Liver (tissue), 9 donors: Measurements from ENCODE around the gene NLGN4X. TPM values are rescaled to one million over a fixed set of nuclear protein-coding genes. Genes with fewer than 3 reads are reported as not detected.

Source experiments
- DNase-seq: peaks from one replicate; pipeline ENCODE4 v3.0.0-alpha.2; 2017; ENCODE audit warnings: low spot score
- H3K27ac ChIP-seq, 2 donors: one replicate each; pipeline ENCODE4 v1.7.0; 2013; ENCODE audit warnings: inconsistent platforms in 2 of 2, low read length in 2 of 2, control low read depth in 1 of 2, low read depth in 1 of 2, mild to moderate bottlenecking in 1 of 2
- H3K27me3 ChIP-seq, 4 donors: one replicate each; pipeline versions ENCODE4 v1.6.1 to v1.7.0; 2013; ENCODE audit warnings: low read length in 3 of 4, inconsistent platforms in 1 of 4, mild to moderate bottlenecking in 1 of 4, moderate library complexity in 1 of 4; ENCODE audit not compliant: control insufficient read depth in 4 of 4, insufficient read depth in 4 of 4
- H3K36me3 ChIP-seq, 4 donors: one replicate each; pipeline versions ENCODE4 v1.6.1 to v1.7.0; 2013; ENCODE audit warnings: low read length in 3 of 4, mild to moderate bottlenecking in 3 of 4, low read depth in 1 of 4, moderate library complexity in 1 of 4; ENCODE audit not compliant: control insufficient read depth in 4 of 4, insufficient read depth in 3 of 4
- H3K4me1 ChIP-seq, 4 donors: one replicate each; pipeline versions ENCODE4 v1.6.1 to v1.7.0; 2013; ENCODE audit warnings: low read length in 3 of 4, mild to moderate bottlenecking in 3 of 4, moderate library complexity in 1 of 4; ENCODE audit not compliant: control insufficient read depth in 4 of 4, insufficient read depth in 4 of 4
- H3K4me3 ChIP-seq, 3 donors: one replicate each; pipeline versions ENCODE4 v1.6.1 to v1.7.0; 2013; ENCODE audit warnings: low read length in 3 of 3, control low read depth in 1 of 3, low read depth in 1 of 3, mild to moderate bottlenecking in 1 of 3
- H3K9ac ChIP-seq, 2 donors: one replicate each; pipeline ENCODE4 v1.7.0; 2013; ENCODE audit warnings: low read length in 2 of 2, mild to moderate bottlenecking in 2 of 2, moderate library complexity in 2 of 2, control low read depth in 1 of 2, low read depth in 1 of 2
- H3K9me3 ChIP-seq, 4 donors: one replicate each; pipeline versions ENCODE4 v1.6.1 to v1.7.0; 2013; ENCODE audit warnings: low read length in 3 of 4; ENCODE audit not compliant: control insufficient read depth in 4 of 4
- ATF3 ChIP-seq: IDR thresholded peaks from 2 replicates; pipeline ENCODE4 v1.6.1; 2016; ENCODE audit warnings: antibody characterized with exemption
- FOXA1 ChIP-seq: IDR thresholded peaks from 2 replicates; pipeline ENCODE4 v1.6.1; 2016; ENCODE audit warnings: antibody characterized with exemption
- GABPA ChIP-seq, 2 donors: IDR thresholded peaks in 1 of 2; conservative IDR thresholded peaks in 1 of 2; 2 replicates each; pipeline ENCODE4 v1.6.1; 2016; ENCODE audit warnings: antibody characterized with exemption in 2 of 2, mild to moderate bottlenecking in 1 of 2, moderate library complexity in 1 of 2
- HNF4A ChIP-seq, 2 donors: conservative IDR thresholded peaks; 2 replicates each; pipeline ENCODE4 v1.6.1; 2016; ENCODE audit warnings: antibody characterized with exemption in 2 of 2, mild to moderate bottlenecking in 2 of 2
- JUND ChIP-seq, 2 donors: IDR thresholded peaks; 2 replicates each; pipeline ENCODE4 v1.6.1; 2016; ENCODE audit warnings: antibody characterized with exemption in 2 of 2
- MAX ChIP-seq: IDR thresholded peaks from 2 replicates; pipeline ENCODE4 v1.6.1; 2016; ENCODE audit warnings: antibody characterized with exemption
- NR2F2 ChIP-seq: IDR thresholded peaks from 2 replicates; pipeline ENCODE4 v1.6.1; 2016; ENCODE audit warnings: antibody characterized with exemption
- RAD21 ChIP-seq, 2 donors: IDR thresholded peaks; 2 replicates each; pipeline ENCODE4 v1.6.1; 2016; ENCODE audit warnings: antibody characterized with exemption in 2 of 2, mild to moderate bottlenecking in 2 of 2
- REST ChIP-seq: IDR thresholded peaks from 2 replicates; pipeline ENCODE4 v1.6.1; 2016; ENCODE audit warnings: antibody characterized with exemption, mild to moderate bottlenecking
- RXRA ChIP-seq, 2 donors: IDR thresholded peaks; 2 replicates each; pipeline ENCODE4 v1.6.1; 2017 to 2018; ENCODE audit warnings: antibody characterized with exemption in 2 of 2, mild to moderate bottlenecking in 1 of 2
- SP1 ChIP-seq: IDR thresholded peaks from 2 replicates; pipeline ENCODE4 v1.6.1; 2018; ENCODE audit warnings: antibody characterized with exemption, mild to moderate bottlenecking
- TAF1 ChIP-seq: conservative IDR thresholded peaks from 2 replicates; pipeline ENCODE4 v1.6.1; 2016; ENCODE audit warnings: antibody characterized with exemption, mild to moderate bottlenecking
- ZBTB33 ChIP-seq: IDR thresholded peaks from 2 replicates; pipeline ENCODE4 v1.6.1; 2016; ENCODE audit warnings: antibody characterized with exemption
- WGBS: extraction: QIAGEN DNeasy Blood & Tissue Kit; methylation state at CpG from one replicate; pipeline ENCODE4 v1.1.7; 2013; 5-methylcytosine and 5-hydroxymethylcytosine counted together
- polyA plus RNA-seq, 2 donors: library from polyadenylated mRNA; stranded (reverse) in 1 of 2; unstranded in 1 of 2; fragments of 200-250 nt in 1 of 2; fragments of >200 nt in 1 of 2; fragmentation: Nextera tagmentation in 1 of 2; extraction: Ambion mirVana in 1 of 2; gene quantifications; one replicate each; pipeline versions ENCODE4 v1.2.1 to v1.2.3, GENCODE V29; 2013 to 2015
- total RNA-seq, 2 donors: library from RNA; depleted of rRNA; stranded (reverse); fragments of >200 nt; gene quantifications; one replicate each; pipeline ENCODE4 v1.2.3, GENCODE V29; 2014
- donor health status: healthy.
- donor health status: healthy.
- donor health status: healthy.
- donor health status: healthy.
- donor health status: healthy.

NLGN4X gene
- total and polyA plus RNA-seq, 4 donors = 0.33 to 2.8 (median 0.93) TPM

GRCh38 chrX:6227453-6227835 lies 1.2 kb downstream of the NLGN4X start:
- Histone ChIP-seq H3K4me1 (peaks cover 0 to 18% (median 13%) of the 10 kb centered on the region in 4 donors), H3K27ac (no peak overlapping the region), H3K9ac (no peak overlapping the region), H3K4me3 (peak overlapping the region in 1 of 3 donors; percentile 54), H3K36me3 (no peaks in the 10 kb centered on the region), H3K9me3 (no peaks in the 10 kb centered on the region), H3K27me3 (no peaks in the 10 kb centered on the region)
- TF ChIP-seq FOXA1 = no peak
- TF ChIP-seq TAF1 = no peak
- 6% methylated on average over 25 of the region's 25 CpGs for WGBS
- DNase-seq = no peak

GRCh38 chrX:6226596-6227452 lies 1.8 kb downstream of the NLGN4X start:
- peak overlapping the region in 2 of 3 donors; percentile 54 to 58 for H3K4me3 ChIP-seq
- H3K27me3 ChIP-seq = no peaks in the 10 kb centered on the region
- H3K27ac ChIP-seq = peak overlapping the region in 1 of 2 donors; percentile 35
- H3K9me3 ChIP-seq = no peaks in the 10 kb centered on the region
- H3K9ac ChIP-seq = no peak overlapping the region
- no peak for TF ChIP-seq REST
- no peak for TF ChIP-seq NR2F2
- TF ChIP-seq RXRA (IDR thresholded peaks at IDR 0.05) = no peak
- TF ChIP-seq FOXA1 = no peak
- no peak for TF ChIP-seq MAX
- TF ChIP-seq ATF3 = no peak
- TF ChIP-seq RAD21 (IDR thresholded peaks at IDR 0.05) = no peak
- no peak for TF ChIP-seq JUND (IDR thresholded peaks at IDR 0.05)
- no peak for TF ChIP-seq ZBTB33
- no peak for TF ChIP-seq HNF4A (conservative IDR thresholded peaks at IDR 0.05)
- no peak for TF ChIP-seq TAF1
- no peak for TF ChIP-seq SP1
- TF ChIP-seq GABPA (IDR thresholded peaks at IDR 0.05 in 1 of 2, conservative IDR thresholded peaks at IDR 0.05 in 1 of 2) = no peak
- H3K36me3 ChIP-seq = no peaks in the 10 kb centered on the region
- DNase-seq = no peak
- 2% methylated on average over 65 of the region's 65 CpGs for WGBS
- peaks cover 0 to 18% (median 13%) of the 10 kb centered on the region in 4 donors for H3K4me1 ChIP-seq
